GM21515 (cell line): ENCODE measurements around the gene TSC1.

Source experiments
- ATAC-seq: cut with Tn5 transposase; IDR thresholded peaks from one replicate; pipeline ENCODE4 v1.9.1; 2021; ENCODE audit not compliant: unreplicated experiment

TSC1 gene

GRCh38 chr9:132869266-132869665, 75.2 kb downstream of the TSC1 start:
- ATAC-seq, result no peak

- no peak for ATAC-seq
These were observed 77.5 kb downstream of the TSC1 start for GRCh38 chr9:132866898-132867297.

GRCh38 chr9:132864691-132865090, 79.7 kb downstream of the TSC1 start:
- ATAC-seq, result no peak

GRCh38 chr9:132864277-132864676, 80.1 kb downstream of the TSC1 start:
- ATAC-seq, result no peak

DNA sequence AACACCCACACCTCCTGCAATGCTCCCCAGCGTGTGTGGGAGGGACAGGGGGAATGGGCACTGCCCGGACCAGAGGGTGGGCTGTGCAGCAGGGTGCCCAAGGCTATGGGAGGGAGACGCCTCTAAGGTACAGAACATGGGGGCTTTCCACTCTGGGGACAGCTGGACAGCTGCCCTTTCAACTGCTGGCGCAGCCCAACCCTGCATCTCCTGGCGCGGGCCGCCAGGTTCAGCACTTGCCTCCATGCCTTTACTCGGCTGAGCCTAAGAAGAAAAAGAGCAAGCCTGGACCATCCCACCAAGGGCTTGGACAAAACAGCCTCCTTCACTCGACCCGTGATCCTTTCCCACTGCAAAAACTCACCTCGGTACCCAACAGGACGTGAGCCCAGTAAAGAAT, 81.3 kb downstream of the TSC1 start:
- no peak for ATAC-seq

DNA sequence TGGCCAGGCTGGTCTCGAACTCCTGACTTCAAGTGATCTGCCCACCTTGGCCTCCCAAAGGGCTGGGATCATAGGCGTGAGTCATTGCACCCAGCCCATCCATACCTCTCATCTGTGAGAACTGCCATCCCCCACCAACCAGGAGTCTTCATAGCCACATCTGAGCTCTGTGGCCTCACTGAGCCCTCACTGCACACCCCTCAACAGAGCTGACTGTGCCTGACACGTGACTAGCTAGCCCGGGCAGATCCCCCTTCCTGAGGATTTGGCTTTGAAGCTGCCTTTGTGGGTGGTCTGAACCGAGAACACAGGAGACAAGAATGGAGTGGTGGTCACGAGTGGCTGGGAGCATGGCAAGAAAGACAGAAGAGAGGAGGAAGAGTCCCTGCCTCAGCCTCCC, 81.9 kb downstream of the TSC1 start:
- ATAC-seq, result no peak

DNA sequence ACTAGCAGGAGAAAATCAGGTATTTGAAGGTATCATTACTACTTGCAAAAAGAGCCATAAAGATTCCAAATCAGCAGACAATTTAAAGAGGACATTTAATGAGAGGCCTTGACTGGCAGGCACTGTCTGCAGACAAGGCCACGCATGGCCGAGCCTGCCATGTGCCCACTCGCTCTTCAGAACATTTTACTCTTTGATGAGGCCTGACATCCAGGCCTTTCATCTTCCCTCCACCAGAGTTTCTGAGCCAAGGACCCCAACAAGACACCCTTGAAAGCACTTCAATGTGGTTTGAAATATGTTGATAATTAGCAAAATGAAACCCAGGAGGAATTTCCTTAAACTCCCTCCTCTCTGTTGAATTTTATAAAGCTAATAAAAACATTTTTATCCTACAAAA, 82.8 kb downstream of the TSC1 start:
- no peak for ATAC-seq

DNA sequence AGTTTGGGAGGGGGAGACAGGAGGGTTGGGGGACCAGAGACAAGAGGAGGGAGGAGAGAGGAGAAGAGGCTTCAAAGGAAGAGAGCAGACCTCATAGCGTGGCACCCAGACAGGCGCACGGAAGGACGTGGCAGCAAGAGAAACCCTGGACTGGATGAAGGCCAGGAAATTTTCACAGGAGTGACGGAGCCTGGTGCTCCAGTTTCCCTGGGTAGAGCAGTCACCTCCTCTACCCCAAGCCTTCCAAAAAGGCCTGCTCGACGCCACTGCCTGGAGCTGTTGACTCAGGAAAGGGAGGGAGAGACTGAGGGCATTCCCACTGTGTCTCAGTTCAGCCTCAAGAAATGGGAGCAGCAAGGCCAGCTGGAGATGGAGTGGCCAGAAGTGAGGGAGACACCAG, 85.7 kb downstream of the TSC1 start:
- ATAC-seq, result no peak

DNA sequence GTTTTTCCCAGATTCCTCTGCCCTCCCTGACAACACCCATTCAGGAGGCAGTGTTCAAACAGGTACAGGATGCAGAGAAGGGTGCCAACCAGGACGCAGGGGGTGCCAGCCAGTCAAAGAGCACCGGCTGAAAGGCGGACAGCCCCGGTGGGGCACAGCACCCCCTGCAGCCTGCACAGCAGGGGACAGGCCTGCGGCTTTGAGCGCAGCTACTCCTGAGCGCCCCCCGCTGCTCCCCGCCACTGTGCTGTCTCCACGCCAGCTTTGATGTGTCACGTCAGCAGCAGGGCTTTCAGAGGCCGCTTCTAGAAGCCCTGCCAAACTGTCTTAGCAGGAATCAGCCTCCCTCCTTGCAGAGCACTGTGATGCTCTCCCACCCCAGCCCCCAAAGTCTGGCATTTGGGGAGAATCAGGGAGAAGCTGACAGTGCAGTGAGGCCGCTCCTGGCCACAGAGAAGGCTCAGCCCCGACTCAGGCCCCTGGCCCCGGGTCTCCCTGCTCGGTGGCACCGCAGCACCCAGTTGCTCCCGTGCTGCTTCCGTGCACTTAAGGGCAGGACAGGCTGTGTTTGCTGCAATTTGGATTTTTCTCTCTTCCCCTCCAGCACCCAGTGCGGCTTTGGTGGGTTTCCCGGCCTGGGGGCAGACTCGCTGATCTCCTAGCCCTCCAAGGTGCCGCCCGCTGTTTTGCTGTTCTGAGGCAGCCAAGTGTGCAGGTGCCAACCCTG, 86.6 kb downstream of the TSC1 start:
- ATAC-seq, result no peak

DNA sequence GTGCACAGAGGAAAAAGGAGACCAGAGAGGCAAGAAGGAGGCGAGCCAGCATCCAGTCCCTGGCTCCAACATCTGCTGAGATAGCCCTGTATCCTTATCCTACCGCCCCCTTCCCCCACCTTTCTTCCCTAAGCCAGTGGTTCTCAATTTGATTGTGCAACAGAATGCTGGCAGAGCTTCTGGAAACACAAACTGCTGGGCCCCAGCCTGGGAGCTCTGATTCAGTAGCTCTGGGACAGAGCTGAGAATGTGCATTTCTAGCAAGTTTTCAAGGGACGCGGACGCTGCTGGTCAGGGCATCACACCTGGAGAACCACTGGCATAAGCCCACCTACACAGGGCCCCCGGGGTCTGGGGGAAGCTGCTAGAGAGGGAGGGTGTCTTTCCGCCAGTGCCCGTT, 87.4 kb downstream of the TSC1 start:
- ATAC-seq, result no peak

GRCh38 chr9:132855904-132856303, 88.5 kb downstream of the TSC1 start:
- ATAC-seq, result no peak

DNA sequence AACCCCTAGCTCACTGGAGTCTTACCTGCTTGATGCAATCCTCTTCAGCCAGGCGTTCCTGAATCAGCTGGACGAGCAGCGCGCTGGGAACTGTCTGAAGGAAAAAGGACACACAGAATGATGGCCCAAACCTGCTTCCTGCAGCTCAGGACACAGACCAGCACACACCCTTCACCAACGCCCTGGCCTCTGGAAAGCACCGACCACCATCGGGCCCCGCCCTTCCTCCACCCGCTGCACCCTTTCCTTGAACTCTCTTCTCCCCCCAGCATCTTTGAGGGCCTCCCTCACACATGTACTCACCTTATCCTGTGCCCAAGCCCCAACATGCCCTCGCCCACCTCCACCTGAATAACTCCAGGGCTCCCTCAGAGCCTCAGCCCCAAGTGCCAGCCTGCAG, 89.6 kb downstream of the TSC1 start:
- ATAC-seq, result no peak

GRCh38 chr9:132853482-132853881, 90.9 kb downstream of the TSC1 start:
- ATAC-seq, result no peak

GRCh38 chr9:132849185-132849706, 95.2 kb downstream of the TSC1 start:
- ATAC-seq, result no peak

GRCh38 chr9:132846918-132847515, 97.4 kb downstream of the TSC1 start:
- ATAC-seq, result no peak

DNA sequence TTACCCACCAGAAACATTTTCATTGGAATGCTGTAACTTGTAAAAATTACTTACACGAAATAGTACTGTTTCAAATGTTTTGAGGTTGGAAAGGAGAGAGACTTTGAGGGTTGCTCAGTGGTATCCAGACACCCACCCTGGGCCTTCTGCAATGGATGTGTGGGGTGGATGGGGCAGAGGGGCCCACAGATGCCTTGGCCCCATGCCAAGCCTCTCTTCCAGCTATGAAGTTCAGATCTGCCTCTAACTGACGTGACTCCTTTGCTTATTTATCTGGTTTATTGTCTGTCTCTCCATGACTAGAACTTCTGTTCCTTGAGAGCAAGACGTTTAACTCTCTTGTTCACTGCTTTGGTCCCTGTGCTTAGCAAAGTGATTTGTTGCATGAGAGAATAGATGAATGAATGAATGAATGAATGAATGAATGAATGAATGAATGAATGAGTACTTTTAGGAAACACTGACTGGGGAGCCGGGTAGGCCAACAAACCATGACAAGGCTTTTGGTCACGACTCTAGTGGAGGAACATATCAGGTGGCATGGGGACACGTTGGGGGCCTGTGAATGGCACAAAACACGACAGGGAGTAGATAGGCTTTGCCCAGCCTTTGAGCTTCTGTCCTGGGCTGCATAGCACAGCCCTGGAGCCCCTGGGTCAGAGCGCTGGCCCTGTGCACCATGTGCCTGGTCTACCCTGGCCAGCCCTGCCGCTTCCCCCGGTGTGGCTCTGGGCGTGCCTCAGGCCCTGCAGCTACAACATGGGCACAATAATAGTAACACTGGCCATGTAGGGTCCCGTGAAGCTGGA, 98.1 kb downstream of the TSC1 start:
- ATAC-seq, result no peak

DNA sequence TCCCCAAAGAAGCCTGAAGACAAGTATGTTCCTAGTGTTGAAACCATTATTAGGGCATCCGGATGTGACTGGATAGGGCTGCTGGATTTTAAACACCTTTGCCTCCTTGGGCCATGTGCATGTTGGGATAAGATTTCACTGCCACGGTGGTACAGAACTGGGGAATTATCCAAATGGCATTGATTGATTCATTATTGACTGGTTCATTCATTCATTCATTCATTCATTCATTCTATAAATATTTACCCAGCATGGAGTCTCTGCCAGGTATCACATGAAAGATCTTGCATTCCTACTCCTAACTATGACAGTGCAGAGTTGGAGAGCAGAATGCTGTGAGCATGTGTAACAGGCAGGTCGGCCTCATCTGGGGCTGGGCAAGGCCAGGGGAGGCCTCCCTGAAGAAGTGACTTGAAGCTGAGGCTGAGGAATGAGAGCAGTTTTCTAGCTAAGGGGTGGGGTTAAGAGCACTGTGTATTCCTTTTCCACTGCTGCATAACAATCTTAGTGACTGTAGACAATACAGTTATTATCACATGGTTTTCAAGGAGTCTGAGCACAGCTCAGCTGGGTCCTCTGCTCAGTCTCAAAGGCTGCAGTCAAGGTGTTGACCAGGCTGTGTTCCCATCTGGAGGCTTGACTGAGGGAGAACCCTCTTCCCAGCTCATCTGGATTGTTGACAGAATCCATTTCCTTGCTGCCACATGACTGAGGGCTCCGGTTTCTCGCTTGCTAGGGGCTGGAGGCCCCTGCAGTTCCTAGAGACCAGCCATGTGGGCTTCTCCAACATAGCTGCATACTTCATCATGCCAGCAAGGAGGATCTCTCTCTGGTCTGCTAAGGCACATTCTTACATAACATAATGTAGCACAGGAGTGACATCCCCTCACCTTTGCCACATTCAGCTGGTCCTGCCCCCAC, 102.0 kb downstream of the TSC1 start:
- no peak for ATAC-seq
